ENCODE data around the gene HPCA. TPM values are rescaled to one million over a fixed set of nuclear protein-coding genes. Genes with fewer than 3 reads are reported as not detected.

Gene HPCA
- total and polyA plus RNA-seq, 2 experiments from 2014 or later = 0.85 TPM; not detected in 1

GRCh38 chr1:32881291-32881690, 5.0 kb upstream of the HPCA start:
- no peaks in the 10 kb centered on the region for H3K9me2 ChIP-seq (replicated peaks; ENCODE audit: insufficient read depth)
- H4K20me1 ChIP-seq (ENCODE audit: insufficient read depth, poor library complexity, severe bottlenecking) = no peaks in the 10 kb centered on the region
- TF ChIP-seq EZH2 (IDR thresholded peaks at IDR 0.05; ENCODE audit: borderline replicate concordance) (no peak), EZH2phosphoT487 (IDR thresholded peaks at IDR 0.05; ENCODE audit: low read depth, severe bottlenecking, unreplicated experiment) (no peak), CTCF (IDR thresholded peaks at IDR 0.05; ENCODE audit: poor library complexity) (no peak)
- DNase-seq (ENCODE audit: low spot score) = no peak
- no peak overlapping the region for H2AFZ ChIP-seq
- no peaks in the 10 kb centered on the region for H3K9me3 ChIP-seq (ENCODE audit: low read depth)
- no peaks in the 10 kb centered on the region for H3K4me1 ChIP-seq (ENCODE audit: insufficient read depth)
- no peak overlapping the region for H3K4me2 ChIP-seq
- WGBS (ENCODE audit: low lambda C conversion rate, missing lambda C conversion rate) = 78% methylated on average over 4 of the region's 5 CpGs
- H3K27ac ChIP-seq = no peak overlapping the region
- no peaks in the 10 kb centered on the region for H3K36me3 ChIP-seq (replicated peaks; ENCODE audit: insufficient read depth, low read depth)
- no peak overlapping the region for H3K4me3 ChIP-seq
- no peaks in the 10 kb centered on the region for H3K79me2 ChIP-seq
- H3K27me3 ChIP-seq = peaks cover 22% of the 10 kb centered on the region

- Histone ChIP-seq H3K9me3 (ENCODE audit: low read depth) (no peaks in the 10 kb centered on the region), H3K4me2 (no peak overlapping the region), H3K79me2 (no peaks in the 10 kb centered on the region), H3K27me3 (peaks cover 23% of the 10 kb centered on the region), H4K20me1 (ENCODE audit: insufficient read depth, poor library complexity, severe bottlenecking) (no peaks in the 10 kb centered on the region), H3K9me2 (replicated peaks; ENCODE audit: insufficient read depth) (no peaks in the 10 kb centered on the region), H3K27ac (no peak overlapping the region), H3K4me3 (no peak overlapping the region), H3K4me1 (ENCODE audit: insufficient read depth) (no peaks in the 10 kb centered on the region), H3K36me3 (replicated peaks; ENCODE audit: insufficient read depth, low read depth) (no peaks in the 10 kb centered on the region), H2AFZ (no peak overlapping the region)
- no peak for DNase-seq (ENCODE audit: low spot score)
- TF ChIP-seq CTCF (IDR thresholded peaks at IDR 0.05; ENCODE audit: poor library complexity) = no peak
- no peak for TF ChIP-seq EZH2phosphoT487 (IDR thresholded peaks at IDR 0.05; ENCODE audit: low read depth, severe bottlenecking, unreplicated experiment)
- WGBS (ENCODE audit: low lambda C conversion rate, missing lambda C conversion rate) = 73% methylated on average over 20 of the region's 22 CpGs
These were observed 4.1 kb upstream of the HPCA start for GRCh38 chr1:32881871-32882850.

GRCh38 chr1:32883338-32884031, 2.8 kb upstream of the HPCA start:
- Histone ChIP-seq H3K9me2 (replicated peaks; ENCODE audit: insufficient read depth) (no peaks in the 10 kb centered on the region), H3K4me3 (no peak overlapping the region), H3K27me3 (peaks cover 31% of the 10 kb centered on the region), H3K4me1 (ENCODE audit: insufficient read depth) (no peaks in the 10 kb centered on the region), H3K4me2 (no peak overlapping the region), H3K79me2 (no peaks in the 10 kb centered on the region), H3K27ac (no peak overlapping the region), H2AFZ (no peak overlapping the region), H4K20me1 (ENCODE audit: insufficient read depth, poor library complexity, severe bottlenecking) (no peaks in the 10 kb centered on the region), H3K9me3 (ENCODE audit: low read depth) (no peaks in the 10 kb centered on the region), H3K36me3 (replicated peaks; ENCODE audit: insufficient read depth, low read depth) (no peaks in the 10 kb centered on the region)
- TF ChIP-seq EZH2 (IDR thresholded peaks at IDR 0.05; ENCODE audit: borderline replicate concordance) (no peak), CTCF (IDR thresholded peaks at IDR 0.05; ENCODE audit: poor library complexity) (no peak), EZH2phosphoT487 (IDR thresholded peaks at IDR 0.05; ENCODE audit: low read depth, severe bottlenecking, unreplicated experiment) (no peak)
- DNase-seq (ENCODE audit: low spot score) = no peak
- WGBS (ENCODE audit: low lambda C conversion rate, missing lambda C conversion rate) = 92% methylated on average over 7 of the region's 7 CpGs
